GM12801 (cell line): ENCODE results near the gene RAB10.

Experiments used
- TF ChIP-seq, protein P1 (sequence below): IDR thresholded peaks from one replicate; pipeline ENCODE4 v1.5.1; 2011; ENCODE audit warnings: control low read depth; ENCODE audit not compliant: insufficient read length; ENCODE audit errors: extremely low read depth

Gene RAB10

DNA sequence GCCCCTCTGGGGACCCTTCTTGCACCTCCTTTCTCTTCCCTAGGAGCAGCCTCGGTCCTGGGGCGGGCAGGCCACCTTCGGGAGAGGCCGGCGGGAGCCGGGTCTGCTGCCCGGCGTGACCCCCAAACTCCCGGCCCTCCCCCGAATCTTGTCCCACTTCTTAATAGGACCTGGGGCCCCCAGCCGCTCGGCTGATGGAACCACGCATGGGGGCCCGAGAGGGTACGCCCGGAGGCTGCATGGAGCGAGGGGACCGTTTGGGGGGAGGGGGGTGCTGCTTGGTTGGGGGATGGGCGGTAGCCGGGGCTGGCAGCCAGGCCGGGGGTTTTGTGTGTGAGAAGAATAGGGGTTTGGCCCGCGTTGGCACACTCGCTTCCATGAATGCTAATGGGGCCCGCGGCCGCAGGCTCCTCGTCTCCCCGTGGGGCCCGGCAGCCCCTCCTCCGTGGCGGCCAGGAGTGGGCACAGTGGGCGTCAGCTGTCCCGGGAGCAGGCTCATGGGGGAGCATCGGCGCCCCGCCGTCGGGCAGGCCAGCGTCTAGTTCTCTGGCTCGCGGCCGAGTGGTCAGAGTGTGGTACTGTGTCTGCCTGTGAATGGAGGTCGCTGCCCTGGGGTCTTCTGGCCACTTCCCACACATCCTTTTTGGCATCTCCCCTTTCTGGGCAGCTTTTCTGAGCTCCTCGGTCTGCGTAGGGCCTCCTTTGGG, 140.0 kb downstream of the RAB10 start:
- TF ChIP-seq, protein P1, sequence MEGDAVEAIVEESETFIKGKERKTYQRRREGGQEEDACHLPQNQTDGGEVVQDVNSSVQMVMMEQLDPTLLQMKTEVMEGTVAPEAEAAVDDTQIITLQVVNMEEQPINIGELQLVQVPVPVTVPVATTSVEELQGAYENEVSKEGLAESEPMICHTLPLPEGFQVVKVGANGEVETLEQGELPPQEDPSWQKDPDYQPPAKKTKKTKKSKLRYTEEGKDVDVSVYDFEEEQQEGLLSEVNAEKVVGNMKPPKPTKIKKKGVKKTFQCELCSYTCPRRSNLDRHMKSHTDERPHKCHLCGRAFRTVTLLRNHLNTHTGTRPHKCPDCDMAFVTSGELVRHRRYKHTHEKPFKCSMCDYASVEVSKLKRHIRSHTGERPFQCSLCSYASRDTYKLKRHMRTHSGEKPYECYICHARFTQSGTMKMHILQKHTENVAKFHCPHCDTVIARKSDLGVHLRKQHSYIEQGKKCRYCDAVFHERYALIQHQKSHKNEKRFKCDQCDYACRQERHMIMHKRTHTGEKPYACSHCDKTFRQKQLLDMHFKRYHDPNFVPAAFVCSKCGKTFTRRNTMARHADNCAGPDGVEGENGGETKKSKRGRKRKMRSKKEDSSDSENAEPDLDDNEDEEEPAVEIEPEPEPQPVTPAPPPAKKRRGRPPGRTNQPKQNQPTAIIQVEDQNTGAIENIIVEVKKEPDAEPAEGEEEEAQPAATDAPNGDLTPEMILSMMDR: no peak

DNA sequence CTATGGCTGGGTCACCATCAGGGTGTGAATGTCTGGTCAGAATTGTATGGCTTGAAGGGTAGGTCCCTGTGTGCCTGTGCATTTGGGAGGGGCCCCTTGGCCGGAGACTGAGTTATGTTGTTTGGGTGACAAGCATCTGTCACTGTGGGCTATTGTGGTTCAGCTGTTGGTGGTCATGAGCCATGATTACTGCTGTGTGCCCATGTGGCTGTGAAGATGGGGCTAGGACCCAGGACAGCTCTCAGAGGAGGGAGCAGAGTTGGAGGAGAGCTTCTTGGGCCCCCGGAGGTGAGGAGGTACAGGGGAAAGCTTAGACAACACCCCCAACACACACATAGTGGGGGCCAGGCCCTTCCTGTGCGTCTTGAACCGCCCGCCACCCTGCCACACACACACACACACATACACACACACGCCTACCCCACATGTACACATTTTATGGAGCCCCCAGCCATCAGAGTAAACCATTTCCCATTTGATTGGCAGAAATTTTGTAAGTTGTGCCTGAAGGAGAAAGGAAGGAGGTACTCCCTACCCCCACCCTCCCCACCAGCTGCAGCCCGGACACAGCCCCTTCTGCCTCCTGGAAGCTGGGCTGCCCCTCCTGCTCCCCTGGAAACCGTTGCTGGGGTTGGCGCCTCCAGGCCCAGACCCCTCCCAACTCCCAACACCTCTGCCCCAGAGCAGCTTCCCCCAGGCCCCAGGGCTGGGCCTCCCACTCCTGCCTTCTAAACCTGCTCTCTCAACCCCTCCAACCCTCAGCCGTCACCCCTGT, 141.0 kb downstream of the RAB10 start:
- TF ChIP-seq, protein P1: no peak

DNA sequence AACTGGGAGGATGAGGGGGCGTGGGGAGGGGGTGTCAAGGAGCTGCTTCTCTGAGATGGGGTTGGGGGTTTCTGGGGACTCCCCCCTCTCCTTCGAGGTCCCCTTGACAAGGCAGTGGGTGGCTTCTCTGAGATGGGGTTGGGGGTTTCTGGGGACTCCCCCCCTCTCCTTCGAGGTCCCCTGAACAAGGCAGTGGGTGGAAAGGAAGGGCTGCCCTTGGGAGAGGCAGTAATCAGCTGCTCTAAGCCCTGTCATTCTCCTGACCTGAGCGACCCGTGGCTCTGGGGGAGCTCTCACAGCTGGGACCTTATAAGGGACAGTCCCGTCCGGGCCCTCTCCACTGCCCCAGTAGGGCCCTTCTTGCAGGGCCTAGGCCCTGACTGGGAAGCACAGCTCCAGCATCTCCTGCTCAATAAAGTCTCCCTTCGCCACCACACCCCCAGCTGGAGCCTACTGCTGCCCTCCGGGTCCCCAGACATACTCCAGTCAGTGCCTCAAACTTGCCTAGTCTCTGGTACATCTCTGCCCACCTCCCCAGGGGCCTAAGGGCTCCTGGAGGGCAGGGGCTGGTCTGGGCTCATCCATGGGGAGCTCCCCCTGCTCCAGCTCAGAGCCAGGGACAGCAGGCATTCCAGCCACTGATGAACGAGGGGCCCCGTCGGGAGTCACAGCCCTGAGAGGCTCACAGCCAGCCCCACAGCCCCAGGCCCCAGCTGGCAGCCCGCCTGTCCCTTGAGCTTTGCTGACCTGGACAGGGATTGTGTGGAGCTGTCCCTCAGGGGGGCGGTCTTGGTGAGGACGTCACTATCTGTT, 141.8 kb downstream of the RAB10 start:
- TF ChIP-seq, protein P1: no peak

DNA sequence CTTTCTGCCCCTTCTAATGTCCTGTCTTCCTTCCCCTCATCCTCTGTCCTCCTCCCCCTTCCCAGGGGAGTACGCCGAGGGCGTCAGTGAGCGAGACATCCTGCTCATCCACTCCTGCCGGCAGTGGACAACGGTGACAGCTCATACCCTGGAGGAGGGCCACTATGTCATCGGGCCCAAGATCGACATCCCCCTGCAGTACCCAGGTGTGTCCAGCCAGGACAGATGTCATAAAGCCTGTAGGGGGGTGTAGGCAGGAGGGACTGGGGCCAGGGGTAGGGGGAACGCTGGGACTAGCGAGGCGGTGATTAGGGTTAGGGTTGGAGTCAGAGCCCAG, 142.4 kb downstream of the RAB10 start:
- TF ChIP-seq, protein P1: no peak

DNA sequence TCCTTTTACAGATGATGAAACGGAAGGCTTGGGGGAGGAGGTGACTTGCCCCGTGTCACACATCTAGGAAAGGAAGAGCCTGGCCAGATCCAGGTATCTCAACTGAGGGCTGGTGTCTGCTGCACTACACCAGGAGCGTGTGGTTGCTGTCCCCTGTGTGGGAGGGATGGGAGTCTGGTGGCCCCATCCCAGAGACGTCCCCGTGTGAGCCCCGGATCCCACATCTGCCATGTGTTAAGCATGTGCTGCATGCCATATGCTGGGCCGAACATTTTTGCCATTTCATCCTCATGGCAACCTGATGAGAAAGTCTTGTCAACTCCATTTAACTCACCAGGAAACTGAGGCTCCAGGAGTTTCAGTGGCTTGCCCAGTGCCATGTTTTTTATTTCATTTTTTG, 143.2 kb downstream of the RAB10 start:
- TF ChIP-seq, protein P1: no peak

DNA sequence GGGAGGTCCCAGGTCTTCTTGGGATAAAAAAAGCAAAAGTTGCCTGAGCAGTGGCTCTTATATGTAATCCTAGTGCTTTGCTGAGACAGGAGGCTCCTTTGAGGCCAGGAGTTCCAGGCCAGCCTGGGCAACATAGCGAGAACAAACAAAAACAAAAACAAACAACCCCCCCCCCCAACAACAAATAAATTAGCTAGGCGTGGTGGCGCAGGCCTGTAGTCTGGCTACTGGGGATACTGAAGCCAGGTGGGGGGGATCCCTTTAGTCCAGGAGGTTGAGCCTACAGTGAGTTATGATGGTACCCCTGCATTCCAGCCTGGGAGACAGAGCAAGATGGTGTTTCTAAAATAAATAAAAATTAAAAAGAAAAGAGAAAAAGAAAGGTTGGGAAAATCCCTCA, 144.4 kb downstream of the RAB10 start:
- TF ChIP-seq, protein P1: no peak

DNA sequence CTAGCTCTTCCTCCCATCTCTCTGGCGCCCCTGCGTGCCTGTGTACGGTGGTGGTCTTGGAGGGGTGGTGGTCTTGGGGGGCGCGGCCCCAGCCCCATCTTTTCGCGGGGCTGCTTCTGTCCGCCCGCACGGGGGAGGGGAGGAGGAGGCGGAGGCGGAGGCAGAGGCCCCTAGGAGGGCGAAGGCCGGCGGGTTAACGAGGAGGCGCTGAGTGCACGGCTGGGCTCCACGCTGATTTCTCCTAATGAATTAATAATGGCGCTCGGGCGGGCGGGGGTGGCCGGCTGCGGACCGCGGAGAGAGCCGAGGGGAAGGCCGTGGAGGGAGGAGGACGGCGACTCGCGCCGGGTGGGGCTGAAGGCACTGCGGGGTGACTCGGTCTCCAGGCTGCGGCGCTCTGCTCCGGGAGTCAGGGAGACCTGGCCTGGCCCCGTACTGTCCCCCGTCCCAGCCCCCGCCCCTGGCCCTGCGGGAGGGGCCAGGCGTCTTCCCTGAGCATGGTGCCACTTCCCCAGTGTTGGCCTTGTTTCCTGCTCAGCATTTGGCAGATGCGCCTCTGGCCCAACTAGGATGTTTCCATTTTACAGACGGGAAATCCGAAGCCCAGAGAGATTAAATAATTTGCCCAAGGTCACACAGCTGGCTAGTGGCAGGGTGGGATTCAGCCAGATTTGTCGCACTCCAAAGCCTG, 145.0 kb downstream of the RAB10 start:
- TF ChIP-seq, protein P1: no peak
